ENCODE measurements around the gene CPLX1. TPM values are rescaled to one million over a fixed set of nuclear protein-coding genes. Genes with fewer than 3 reads are reported as not detected.

The CPLX1 gene
- total RNA-seq, 2 experiments from 2014 or later, result 0.43 to 0.61 TPM

DNA sequence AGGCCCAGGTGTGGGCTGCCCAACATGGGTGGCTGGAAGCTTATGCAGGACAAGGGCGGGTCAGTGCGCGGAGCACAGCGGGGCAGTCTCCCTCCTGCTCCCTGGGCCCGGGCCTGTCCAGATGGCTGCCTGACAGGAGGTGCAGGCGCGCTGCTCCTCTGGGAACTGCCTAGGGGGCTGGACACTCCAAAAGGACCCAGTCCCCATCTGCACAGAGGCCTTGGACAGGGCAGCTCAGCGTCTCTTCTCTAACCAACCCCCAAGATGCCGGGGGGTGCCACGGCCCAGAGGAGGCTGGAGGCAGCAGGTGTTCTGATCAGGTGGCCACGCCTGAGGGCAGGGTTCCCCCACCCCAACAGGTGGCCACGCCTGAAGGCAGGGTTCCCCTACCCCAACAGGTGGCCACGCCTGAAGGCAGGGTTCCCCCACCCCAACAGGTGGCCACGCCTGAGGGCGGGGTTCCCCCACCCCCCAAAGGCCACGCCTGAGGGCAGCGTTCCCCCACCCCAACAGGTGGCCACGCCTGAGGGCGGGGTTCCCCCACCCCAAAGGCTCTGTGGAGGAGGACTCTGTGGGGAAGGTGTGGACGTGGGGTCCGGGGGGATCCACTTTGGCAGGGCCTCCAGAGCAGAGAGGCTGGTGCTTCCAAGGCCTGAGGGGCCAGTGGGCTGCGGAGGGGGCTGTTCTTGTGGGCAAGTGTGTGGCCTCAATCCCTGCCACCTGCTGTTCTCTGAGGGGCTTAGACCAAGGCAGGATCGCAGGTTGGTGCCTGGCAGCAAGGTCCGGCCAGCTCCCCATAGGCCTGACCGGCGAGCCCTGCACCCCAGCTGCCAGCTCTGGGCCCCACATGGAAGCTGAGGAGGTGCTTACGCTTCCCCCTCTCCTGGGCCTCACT, 36.1 kb downstream of the CPLX1 start:
- Mint-ChIP-seq H3K4me1 (ENCODE audit: low read depth) (peaks cover 28% of the 10 kb centered on the region), H3K36me3 (no peaks in the 10 kb centered on the region), H3K27ac (no peak overlapping the region), H3K4me3 (no peak overlapping the region), H3K27me3 (peaks cover 40% of the 10 kb centered on the region), H3K9me3 (no peaks in the 10 kb centered on the region)
- ChIA-PET CTCF (no interaction called here), POLR2A (no interaction called here)
- intact Hi-C loops (cut with micrococcal nuclease), result loop anchor here (5.0 kb wide), 1 partner anchor 892 kb away; the partner anchor contains the start of gene FAM53A
- DNase-seq, result no peak

GRCh38 chr4:788636-789297, 37.2 kb downstream of the CPLX1 start:
- H3K9me3 Mint-ChIP-seq, result no peaks in the 10 kb centered on the region
- POLR2A ChIA-PET, result no interaction called here
- H3K27me3 Mint-ChIP-seq, result peaks cover 38% of the 10 kb centered on the region
- H3K4me3 Mint-ChIP-seq, result no peak overlapping the region
- CTCF ChIA-PET, result no interaction called here
- H3K36me3 Mint-ChIP-seq, result no peaks in the 10 kb centered on the region
- H3K27ac Mint-ChIP-seq, result no peak overlapping the region
- H3K4me1 Mint-ChIP-seq (ENCODE audit: low read depth), result peaks cover 22% of the 10 kb centered on the region
- intact Hi-C loops (cut with micrococcal nuclease), result loop anchor here (5.0 kb wide), 1 partner anchor 894 kb away; the partner anchor contains the start of gene FAM53A
- no peak for DNase-seq

- H3K9me3 Mint-ChIP-seq, result no peaks in the 10 kb centered on the region
- no peaks in the 10 kb centered on the region for H3K36me3 Mint-ChIP-seq
- intact Hi-C loops (cut with micrococcal nuclease), result loop anchor here (5.0 kb wide), 1 partner anchor 894 kb away; the partner anchor contains the start of gene FAM53A
- H3K27me3 Mint-ChIP-seq, result peaks cover 34% of the 10 kb centered on the region
- DNase-seq, result no peak
- H3K4me1 Mint-ChIP-seq (ENCODE audit: low read depth), result peaks cover 20% of the 10 kb centered on the region
- ChIA-PET CTCF (no interaction called here), POLR2A (no interaction called here)
- H3K4me3 Mint-ChIP-seq, result no peak overlapping the region
- no peak overlapping the region for H3K27ac Mint-ChIP-seq
These were observed 37.8 kb downstream of the CPLX1 start for GRCh38 chr4:788006-788635.

GRCh38 chr4:787561-787981, 38.4 kb downstream of the CPLX1 start:
- H3K27me3 Mint-ChIP-seq, result peaks cover 31% of the 10 kb centered on the region
- DNase-seq, result no peak
- no peak overlapping the region for H3K27ac Mint-ChIP-seq
- CTCF ChIA-PET, result no interaction called here
- no peak overlapping the region for H3K4me3 Mint-ChIP-seq
- POLR2A ChIA-PET, result no interaction called here
- no peaks in the 10 kb centered on the region for H3K9me3 Mint-ChIP-seq
- H3K36me3 Mint-ChIP-seq, result no peaks in the 10 kb centered on the region
- intact Hi-C loops (cut with micrococcal nuclease), result loop anchor here (5.0 kb wide), 1 partner anchor 895 kb away; the partner anchor contains the start of gene FAM53A
- H3K4me1 Mint-ChIP-seq (ENCODE audit: low read depth), result peaks cover 15% of the 10 kb centered on the region

- POLR2A ChIA-PET, result no interaction called here
- Mint-ChIP-seq H3K9me3 (no peaks in the 10 kb centered on the region), H3K4me1 (ENCODE audit: low read depth) (peaks cover 19% of the 10 kb centered on the region), H3K4me3 (no peak overlapping the region), H3K27ac (no peak overlapping the region), H3K27me3 (peaks cover 31% of the 10 kb centered on the region), H3K36me3 (no peaks in the 10 kb centered on the region)
- no peak for DNase-seq
- CTCF ChIA-PET, result no interaction called here
- intact Hi-C loops (cut with micrococcal nuclease), result loop anchor here (5.0 kb wide), 1 partner anchor 895 kb away; the partner anchor contains the start of gene FAM53A
These were observed 39.0 kb downstream of the CPLX1 start for GRCh38 chr4:786861-787300.

GRCh38 chr4:786074-786741, 39.7 kb downstream of the CPLX1 start:
- Mint-ChIP-seq H3K36me3 (peaks cover 2% of the 10 kb centered on the region), H3K4me3 (no peak overlapping the region), H3K9me3 (no peaks in the 10 kb centered on the region), H3K4me1 (ENCODE audit: low read depth) (peaks cover 19% of the 10 kb centered on the region), H3K27ac (no peak overlapping the region), H3K27me3 (peaks cover 31% of the 10 kb centered on the region)
- DNase-seq, result no peak
- ChIA-PET CTCF (no interaction called here), POLR2A (no interaction called here)
- intact Hi-C loops (cut with micrococcal nuclease), result loop anchor here (5.0 kb wide), 1 partner anchor 896 kb away; the partner anchor contains the start of gene FAM53A

DNA sequence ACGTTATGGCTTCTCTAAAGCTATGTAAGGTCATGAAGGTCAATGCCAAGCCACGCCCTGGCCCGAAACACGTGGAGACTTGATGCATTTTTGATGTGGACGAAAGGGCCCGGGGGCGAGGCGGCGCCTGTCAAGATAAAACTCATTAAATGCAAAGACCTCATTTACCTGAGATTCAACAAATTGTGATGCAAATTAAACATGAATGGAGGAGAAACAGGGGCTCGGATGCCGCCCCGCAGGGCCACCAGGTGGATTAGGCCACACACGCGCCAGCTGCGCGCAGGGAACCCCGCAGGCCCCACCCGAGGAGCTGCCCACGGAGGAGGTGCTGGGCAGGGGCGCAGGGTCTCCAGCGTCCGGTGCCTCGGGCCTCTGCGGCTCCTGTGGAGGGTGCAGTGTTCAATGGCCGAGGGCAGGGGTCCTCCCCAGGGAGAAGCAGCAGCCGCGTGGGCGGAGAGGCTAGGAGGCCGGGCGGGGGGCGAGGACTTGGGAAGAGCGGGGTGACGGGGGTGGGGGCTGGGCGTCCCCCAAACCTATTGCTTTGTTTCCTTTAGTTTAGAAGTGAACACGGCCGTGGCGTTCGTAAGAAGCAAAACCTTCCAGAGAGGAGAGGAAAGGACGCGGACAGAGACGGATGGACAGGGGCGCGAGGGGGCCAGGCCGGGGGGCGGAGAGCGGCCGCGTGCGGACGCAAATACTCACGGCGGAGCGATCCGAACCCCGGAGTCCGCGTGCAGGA, 40.4 kb downstream of the CPLX1 start:
- no peak overlapping the region for H3K27ac Mint-ChIP-seq
- CTCF ChIA-PET, result no interaction called here
- peaks cover 26% of the 10 kb centered on the region for H3K27me3 Mint-ChIP-seq
- no peak overlapping the region for H3K4me3 Mint-ChIP-seq
- intact Hi-C loops (cut with micrococcal nuclease), result loop anchor here (5.0 kb wide), 1 partner anchor 897 kb away; the partner anchor contains the start of gene FAM53A
- H3K36me3 Mint-ChIP-seq, result peaks cover 5% of the 10 kb centered on the region
- peaks cover 21% of the 10 kb centered on the region for H3K4me1 Mint-ChIP-seq (ENCODE audit: low read depth)
- POLR2A ChIA-PET, result no interaction called here
- H3K9me3 Mint-ChIP-seq, result no peaks in the 10 kb centered on the region
- DNase-seq, result no peak

DNA sequence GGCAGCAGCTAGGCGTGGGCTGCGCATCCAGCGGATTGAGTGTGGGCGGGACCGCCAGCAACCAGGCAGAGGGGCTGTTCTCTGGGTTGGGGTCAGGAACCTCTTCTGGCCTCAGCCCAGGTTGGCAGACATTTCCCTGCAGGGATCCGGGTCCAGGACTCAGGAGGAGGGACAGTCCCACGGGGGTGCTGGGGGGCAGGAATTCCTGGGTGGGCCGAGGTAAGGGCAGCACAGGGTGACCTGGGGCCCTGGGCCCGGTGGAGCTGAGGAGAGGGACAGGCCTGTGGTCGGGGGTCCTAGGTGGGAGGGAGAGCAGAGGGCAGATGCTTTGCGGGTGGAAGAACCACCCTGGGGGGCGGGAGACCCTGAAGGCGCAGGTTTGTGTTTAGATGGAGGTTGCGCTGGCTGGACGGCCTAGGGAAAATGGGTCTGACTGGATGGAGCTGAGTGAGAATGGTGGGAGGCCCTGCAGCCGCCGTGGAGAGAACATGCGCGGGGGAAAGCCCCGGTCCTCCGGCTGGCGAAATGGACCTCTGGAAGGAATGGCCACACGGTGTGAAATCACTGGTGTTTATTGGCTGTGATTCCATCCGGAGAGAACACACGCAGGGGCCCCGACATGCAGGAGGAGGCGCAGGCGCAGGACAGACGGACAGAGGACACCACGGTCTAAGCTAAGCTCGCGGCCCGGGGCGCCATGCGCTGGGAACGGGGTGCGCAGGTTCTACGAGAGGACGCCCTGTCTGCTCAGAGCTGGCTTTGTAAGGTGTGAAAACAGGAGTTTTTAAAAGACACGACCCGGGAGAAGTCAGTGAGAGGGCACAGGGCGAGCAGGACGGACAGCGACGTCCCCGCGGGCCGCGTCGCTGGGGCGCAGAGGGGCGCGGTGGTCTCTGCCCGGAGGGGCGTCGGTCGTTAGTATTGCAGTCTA, 41.3 kb downstream of the CPLX1 start:
- CTCF ChIA-PET, result no interaction called here
- H3K27me3 Mint-ChIP-seq, result peaks cover 25% of the 10 kb centered on the region

GRCh38 chr4:781493-782216, 44.3 kb downstream of the CPLX1 start:
- Mint-ChIP-seq H3K4me3 (peak overlapping the region; percentile 83), H3K27ac (peak overlapping the region; percentile 90), H3K4me1 (ENCODE audit: low read depth) (peaks cover 47% of the 10 kb centered on the region), H3K36me3 (peaks cover 31% of the 10 kb centered on the region), H3K9me3 (no peaks in the 10 kb centered on the region), H3K27me3 (peaks cover 17% of the 10 kb centered on the region)
- intact Hi-C loops (cut with micrococcal nuclease), result loop anchor here (1.0 to 5.0 kb wide), 4 partner anchors 76 to 191 kb away; partner anchors contain the start of genes DGKQ, GAK, PCGF3 and TMEM175
- CTCF ChIA-PET, result interaction anchor here (1.2 to 3.3 kb wide), 3 partner anchors 40 to 206 kb away, joined by 3 to 23 read pairs (median 4); no protein-coding TSS in a partner anchor
- DNase-seq, result peak; percentile 100
- POLR2A ChIA-PET, result interaction anchor here (0.6 to 2.1 kb wide), 4 partner anchors 13 to 205 kb away, joined by 3 to 12 read pairs (median 4); no protein-coding TSS in a partner anchor

More for the DNA sequence above, 41.3 kb downstream of the CPLX1 start:
- no peak overlapping the region for H3K27ac Mint-ChIP-seq
- intact Hi-C loops (cut with micrococcal nuclease), result loop anchor here (5.0 kb wide), 2 partner anchors 188 to 898 kb away; partner anchors contain the start of genes DGKQ and FAM53A
- H3K4me3 Mint-ChIP-seq, result no peak overlapping the region
- POLR2A ChIA-PET, result no interaction called here
- H3K9me3 Mint-ChIP-seq, result no peaks in the 10 kb centered on the region
- H3K36me3 Mint-ChIP-seq, result peaks cover 12% of the 10 kb centered on the region
- peaks cover 30% of the 10 kb centered on the region for H3K4me1 Mint-ChIP-seq (ENCODE audit: low read depth)
- no peak for DNase-seq
